Measurements from ENCODE around the gene BBX.
"Not testable (repeated sequence)": the region's sequence is repeated elsewhere in the genome, so short reads cannot be mapped to it uniquely, and the experiment has no call there.

The BBX gene

DNA sequence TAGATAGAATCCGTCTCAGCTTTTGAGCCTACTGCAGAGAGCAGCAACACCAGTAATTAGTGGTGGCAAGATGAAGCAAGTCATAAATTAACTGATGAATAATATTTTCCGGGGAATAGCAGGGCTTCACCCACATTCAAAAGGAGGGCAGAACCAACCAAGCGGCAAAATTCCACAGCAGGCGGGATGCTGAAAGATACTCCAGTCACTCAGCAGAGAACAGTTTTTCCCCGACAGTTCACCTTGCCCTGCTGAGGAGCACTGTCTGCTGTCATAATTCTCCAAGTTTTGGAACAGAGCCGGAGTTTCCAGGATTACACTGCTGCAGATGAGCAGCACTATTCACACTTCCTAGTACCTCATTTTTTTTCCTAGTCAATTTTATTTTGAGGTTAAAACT lies 293.3 kb downstream of the BBX start:
- H3K4me3 ChIP-seq (ENCODE audit: low read length): no peak overlapping the region
- DNase-seq (ENCODE audit: low read depth, low spot score): no peak

GRCh38 chr3:107817076-107817475 lies 294.3 kb downstream of the BBX start:
- no peak overlapping the region for H3K4me3 ChIP-seq (ENCODE audit: low read length)
- DNase-seq (ENCODE audit: low read depth, low spot score): no peak

GRCh38 chr3:107818025-107818424 lies 295.3 kb downstream of the BBX start:
- no peak overlapping the region for H3K4me3 ChIP-seq (ENCODE audit: low read length)
- DNase-seq (ENCODE audit: low read depth, low spot score): no peak

DNA sequence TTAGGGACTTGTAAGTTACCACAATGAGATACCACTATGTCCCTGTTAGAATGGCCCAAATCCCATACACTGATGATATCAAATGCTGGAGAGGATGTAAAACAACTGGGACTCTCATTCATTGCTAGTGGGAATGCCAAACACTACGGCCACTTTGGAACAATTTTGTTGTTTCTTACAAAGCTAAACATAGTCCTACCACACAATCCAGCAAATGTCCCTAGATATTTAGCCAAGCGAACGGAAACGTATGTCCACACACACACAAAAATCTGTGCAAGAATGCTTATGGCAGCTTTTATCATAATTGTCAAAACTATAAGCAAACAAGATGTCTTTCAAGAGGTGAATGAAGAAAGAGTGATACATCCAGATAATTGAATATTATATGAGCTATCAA lies 296.9 kb downstream of the BBX start:
- H3K4me3 ChIP-seq (ENCODE audit: low read length): no peak overlapping the region
- no peak for DNase-seq (ENCODE audit: low read depth, low spot score)

DNA sequence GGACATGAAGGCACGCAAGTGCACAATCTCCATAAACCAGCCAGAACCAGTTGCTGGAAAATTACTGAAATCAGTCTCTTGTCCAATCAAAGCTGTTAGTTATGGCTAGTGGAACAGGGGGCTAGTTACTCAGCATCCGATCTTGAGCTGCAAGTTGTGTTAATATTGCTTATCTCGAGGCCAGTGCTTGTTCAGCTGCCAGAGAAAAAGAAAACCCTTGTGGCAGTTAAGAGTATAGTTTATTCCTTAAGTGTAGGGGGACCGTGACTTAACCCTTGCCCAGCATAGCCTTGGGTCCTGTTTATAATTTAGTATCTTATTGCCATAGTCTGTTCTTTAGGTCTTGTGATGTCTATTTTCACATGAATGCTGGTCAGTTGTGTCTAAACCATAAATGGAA lies 299.5 kb downstream of the BBX start:
- no peak overlapping the region for H3K4me3 ChIP-seq (ENCODE audit: low read length)
- no peak for DNase-seq (ENCODE audit: low read depth, low spot score)

GRCh38 chr3:107824822-107825371 lies 302.1 kb downstream of the BBX start:
- no peak overlapping the region for H3K4me3 ChIP-seq (ENCODE audit: low read length)
- DNase-seq (ENCODE audit: low read depth, low spot score): no peak

- no peak overlapping the region for H3K4me3 ChIP-seq (ENCODE audit: low read length)
- no peak for DNase-seq (ENCODE audit: low read depth, low spot score)
Measured at GRCh38 chr3:107825556-107825955, 302.8 kb downstream of the BBX start.

GRCh38 chr3:107826727-107827126 lies 304.0 kb downstream of the BBX start:
- no peak overlapping the region for H3K4me3 ChIP-seq (ENCODE audit: low read length)
- DNase-seq (ENCODE audit: low read depth, low spot score): no peak

DNA sequence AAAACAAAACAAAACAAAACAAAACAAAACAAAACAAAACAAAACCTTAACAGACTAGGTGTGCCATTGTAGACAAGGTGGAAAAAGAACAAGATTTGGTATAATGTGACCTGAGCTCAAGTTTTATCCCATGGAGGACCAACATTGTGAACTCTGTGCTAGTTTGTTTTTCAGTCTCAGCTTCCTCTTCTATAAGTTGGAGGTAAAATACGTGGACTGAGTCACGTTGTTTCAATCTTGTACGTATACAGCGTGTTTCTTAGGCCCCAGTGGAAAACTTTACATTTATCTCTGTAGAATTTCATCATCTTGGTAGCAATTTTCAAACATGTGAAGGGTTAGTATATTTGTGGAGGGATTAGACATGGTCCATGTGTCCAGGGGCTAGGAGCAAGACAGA lies 306.4 kb downstream of the BBX start:
- H3K4me3 ChIP-seq (ENCODE audit: low read length): no peak overlapping the region
- no peak for DNase-seq (ENCODE audit: low read depth, low spot score)

DNA sequence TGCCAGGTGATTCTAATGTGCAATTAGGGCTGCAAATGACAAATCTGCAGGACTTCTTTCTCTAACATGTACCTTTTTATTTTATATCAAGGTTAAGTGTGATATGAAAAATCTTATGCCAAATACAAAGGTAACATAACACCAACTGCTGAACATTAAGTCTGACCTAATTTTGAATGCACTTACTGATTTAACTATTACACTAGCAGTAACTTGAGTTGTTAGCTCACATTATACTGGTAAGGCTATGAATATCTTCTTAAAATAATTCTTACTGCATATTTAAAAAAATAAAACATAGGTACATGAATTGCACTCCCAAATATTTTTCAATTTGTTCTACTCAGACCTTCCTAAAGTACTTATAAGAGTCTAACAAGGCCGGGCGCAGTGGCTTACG lies 308.8 kb downstream of the BBX start:
- no peak for DNase-seq (ENCODE audit: low read depth, low spot score)
- H3K4me3 ChIP-seq (ENCODE audit: low read length): no peak overlapping the region

- no peak overlapping the region for H3K4me3 ChIP-seq (ENCODE audit: low read length)
- DNase-seq (ENCODE audit: low read depth, low spot score): no peak
Measured at GRCh38 chr3:107833043-107833442, 310.3 kb downstream of the BBX start.

DNA sequence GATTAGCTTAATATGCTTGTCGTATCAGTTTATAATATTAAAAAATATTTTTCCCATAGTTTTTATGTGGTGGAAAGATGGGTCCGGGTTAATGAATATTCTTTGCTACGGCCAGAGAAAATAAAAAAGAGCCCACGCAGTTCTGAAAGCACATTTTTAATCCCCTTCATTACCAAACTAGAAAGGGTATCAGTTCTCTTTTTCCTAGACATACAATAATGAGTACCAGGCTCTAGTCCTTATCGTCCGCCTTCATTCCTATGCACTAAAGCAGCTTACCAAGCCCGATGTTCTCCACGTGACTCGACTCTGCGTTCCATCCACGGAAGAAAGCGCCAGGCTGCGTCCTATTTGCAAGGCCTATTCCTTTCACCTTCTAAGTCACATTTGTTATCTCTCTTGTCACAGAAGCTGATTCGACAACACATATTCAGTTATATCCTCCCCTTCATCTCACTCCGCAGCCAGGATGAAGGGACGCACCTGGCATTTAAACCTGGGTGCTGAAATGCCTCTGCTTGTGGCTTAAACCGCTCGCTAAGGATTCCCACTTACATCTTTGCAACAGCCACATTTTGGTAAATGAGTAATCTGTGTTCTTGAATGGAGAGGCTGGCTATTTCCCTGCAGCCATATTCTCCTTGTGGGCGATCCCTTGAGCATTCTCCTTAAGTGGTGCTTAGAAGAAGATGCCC lies 311.1 kb downstream of the BBX start:
- no peak for DNase-seq (ENCODE audit: low read depth, low spot score)
- H3K4me3 ChIP-seq (ENCODE audit: low read length): no peak overlapping the region

- DNase-seq (ENCODE audit: low read depth, low spot score); H3K4me3 ChIP-seq (ENCODE audit: low read length): not testable (repeated sequence)
Measured at GRCh38 chr3:107835001-107835400, 312.2 kb downstream of the BBX start.

- no peak overlapping the region for H3K4me3 ChIP-seq (ENCODE audit: low read length)
- DNase-seq (ENCODE audit: low read depth, low spot score): no peak
Measured at GRCh38 chr3:107837895-107838612, 315.3 kb downstream of the BBX start.

- no peak for DNase-seq (ENCODE audit: low read depth, low spot score)
- H3K4me3 ChIP-seq (ENCODE audit: low read length): no peak overlapping the region
Measured at GRCh38 chr3:107841831-107842230, 319.1 kb downstream of the BBX start.

- H3K4me3 ChIP-seq (ENCODE audit: low read length): no peak overlapping the region
Measured at GRCh38 chr3:107842940-107843339, 320.2 kb downstream of the BBX start.

DNA sequence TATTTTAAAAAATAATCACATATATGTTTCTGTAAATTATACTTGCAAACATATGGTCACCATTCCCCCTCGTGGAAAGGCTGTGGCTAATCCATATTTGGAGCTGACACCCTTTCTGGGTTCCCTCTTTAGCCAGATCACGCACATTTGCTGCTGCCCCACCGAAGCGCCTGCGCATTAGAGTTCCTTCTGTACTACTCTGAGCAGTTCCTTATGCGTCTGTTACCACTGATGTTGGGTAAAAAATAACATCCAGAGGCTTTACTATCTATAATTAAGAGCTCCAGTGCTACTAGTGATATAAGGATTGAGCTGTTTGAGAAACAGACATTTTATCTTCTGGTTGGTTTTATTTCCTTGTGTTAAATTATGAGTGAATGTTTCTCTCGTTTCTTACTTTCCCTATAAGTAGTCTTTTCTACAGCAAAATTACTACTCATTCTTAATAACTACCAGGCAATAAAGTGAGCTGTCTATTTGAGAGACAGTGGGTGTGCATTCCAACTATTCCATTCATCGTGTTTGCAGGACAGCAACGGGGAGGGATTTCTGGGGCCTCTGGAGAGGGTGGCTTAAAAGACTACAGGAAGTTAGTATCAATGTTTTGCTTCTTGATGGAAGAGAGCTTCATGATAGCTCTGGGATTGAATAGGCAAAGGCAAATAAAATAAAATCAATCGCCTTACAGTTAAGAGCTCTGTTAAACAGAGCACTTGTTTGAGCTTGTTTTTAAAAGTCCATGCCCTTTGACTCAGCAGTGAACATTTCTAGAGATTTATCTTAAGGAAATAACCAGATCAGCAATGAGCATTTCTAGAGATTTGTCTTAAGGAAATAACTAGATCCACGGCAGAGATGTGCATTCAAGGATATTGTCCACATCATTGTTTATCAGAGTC lies 322.9 kb downstream of the BBX start:
- DNase-seq (ENCODE audit: low read depth, low spot score): no peak
- H3K4me3 ChIP-seq (ENCODE audit: low read length): no peak overlapping the region

More at GRCh38 chr3:107842940-107843339, 320.2 kb downstream of the BBX start:
- no peak for DNase-seq (ENCODE audit: low read depth, low spot score)

DNA sequence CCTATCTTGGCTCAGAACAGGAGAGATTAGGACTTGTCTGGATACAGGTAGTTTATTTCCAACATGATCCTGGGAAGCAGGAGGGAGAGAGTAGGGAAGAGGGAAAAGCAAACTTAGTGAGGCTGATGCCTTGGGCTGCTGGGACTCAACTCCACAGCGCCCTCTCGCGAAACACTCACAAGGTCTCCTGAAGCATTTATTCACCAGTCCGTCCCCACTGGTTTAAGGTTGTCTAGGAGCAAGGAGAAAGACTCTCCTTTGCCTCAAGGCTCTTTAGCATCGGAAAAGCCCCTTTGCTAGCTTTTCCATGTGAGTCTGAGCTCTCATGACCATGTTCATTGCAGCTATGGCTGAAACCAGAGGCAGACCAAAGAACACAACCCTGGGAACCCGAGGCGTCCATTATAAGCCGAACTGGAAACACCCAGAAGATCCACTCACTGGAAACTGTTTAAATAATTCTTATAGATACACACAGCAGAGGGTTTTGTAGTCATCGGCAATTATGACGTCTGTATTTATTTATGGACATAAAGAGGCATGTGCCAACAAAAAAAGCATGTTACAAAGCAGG lies 323.6 kb downstream of the BBX start:
- peak; percentile 18 for DNase-seq (ENCODE audit: low read depth, low spot score)
- no peak overlapping the region for H3K4me3 ChIP-seq (ENCODE audit: low read length)

DNA sequence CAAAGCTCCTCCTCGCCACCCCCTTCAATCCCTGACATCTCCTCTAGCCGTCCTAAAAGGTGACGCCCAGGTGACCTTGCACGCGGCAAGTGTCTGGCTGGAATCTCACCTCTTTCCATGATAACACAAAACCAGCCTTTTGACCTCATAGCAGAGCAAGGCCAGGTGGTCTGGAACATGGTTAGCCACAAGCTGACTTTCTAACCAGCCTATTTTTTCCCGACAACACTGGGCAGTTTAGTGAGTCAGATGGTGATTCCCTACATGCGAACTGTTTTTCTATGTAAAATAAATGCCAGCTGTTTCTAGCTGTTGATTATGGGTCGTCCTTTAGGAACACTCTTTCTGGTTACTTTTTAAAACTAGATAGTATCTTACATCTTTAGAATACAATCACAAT lies 325.0 kb downstream of the BBX start:
- no peak overlapping the region for H3K4me3 ChIP-seq (ENCODE audit: low read length)
- no peak for DNase-seq (ENCODE audit: low read depth, low spot score)
